ENCODE measurements around the gene GRHPR.

DNA sequence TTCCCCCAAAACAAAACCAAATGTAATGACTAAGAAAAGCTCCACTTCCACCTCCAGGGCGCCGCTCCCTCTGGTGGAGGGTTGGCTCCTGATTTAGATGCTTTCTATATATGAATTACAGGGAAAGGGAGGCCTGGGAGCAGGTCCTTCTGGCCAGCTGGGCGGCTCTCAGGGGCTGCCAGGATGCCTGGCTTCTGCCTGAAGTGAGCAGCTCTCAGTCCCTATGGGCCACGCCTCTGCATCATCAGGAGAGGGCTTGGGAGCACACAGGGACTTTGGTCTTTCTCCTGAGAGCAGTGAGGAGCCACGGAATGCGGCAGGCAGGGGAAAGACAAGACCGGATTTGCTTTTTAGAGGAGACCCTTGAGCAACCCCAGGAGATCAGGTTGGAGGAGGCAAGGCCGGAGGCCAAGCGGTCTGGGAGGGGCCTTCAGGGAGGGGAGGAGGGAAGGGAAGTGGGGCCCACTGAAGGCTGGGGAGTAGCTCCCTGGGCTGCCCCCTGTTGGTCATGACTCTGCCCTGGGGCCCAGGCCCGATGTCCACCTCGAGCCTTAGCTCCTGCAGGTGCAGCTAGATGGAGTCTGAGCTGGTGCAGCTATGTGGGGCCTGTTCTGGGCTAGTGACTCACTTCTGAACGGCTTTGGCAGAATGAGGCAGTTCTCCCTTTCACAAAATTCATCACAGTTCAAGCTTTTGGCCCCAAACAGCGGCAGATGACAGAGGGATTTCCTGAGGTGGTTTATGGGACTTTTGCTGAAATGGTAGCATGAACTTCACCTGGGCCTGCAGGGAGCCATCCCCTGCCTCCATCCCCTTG lies 11.3 kb upstream of the GRHPR start:
- TF ChIP-seq, protein P1, sequence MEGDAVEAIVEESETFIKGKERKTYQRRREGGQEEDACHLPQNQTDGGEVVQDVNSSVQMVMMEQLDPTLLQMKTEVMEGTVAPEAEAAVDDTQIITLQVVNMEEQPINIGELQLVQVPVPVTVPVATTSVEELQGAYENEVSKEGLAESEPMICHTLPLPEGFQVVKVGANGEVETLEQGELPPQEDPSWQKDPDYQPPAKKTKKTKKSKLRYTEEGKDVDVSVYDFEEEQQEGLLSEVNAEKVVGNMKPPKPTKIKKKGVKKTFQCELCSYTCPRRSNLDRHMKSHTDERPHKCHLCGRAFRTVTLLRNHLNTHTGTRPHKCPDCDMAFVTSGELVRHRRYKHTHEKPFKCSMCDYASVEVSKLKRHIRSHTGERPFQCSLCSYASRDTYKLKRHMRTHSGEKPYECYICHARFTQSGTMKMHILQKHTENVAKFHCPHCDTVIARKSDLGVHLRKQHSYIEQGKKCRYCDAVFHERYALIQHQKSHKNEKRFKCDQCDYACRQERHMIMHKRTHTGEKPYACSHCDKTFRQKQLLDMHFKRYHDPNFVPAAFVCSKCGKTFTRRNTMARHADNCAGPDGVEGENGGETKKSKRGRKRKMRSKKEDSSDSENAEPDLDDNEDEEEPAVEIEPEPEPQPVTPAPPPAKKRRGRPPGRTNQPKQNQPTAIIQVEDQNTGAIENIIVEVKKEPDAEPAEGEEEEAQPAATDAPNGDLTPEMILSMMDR (conservative IDR thresholded peaks at IDR 0.05 in 1 of 2, IDR thresholded peaks at IDR 0.05 in 1 of 2; ENCODE audit: extremely low read depth in 1 of 2, insufficient read depth in 1 of 2, low read depth in 1 of 2, low read length in 2 of 2), result peak; percentile 24 to 40
- TF ChIP-seq EZH2 (IDR thresholded peaks at IDR 0.05; ENCODE audit: borderline replicate concordance, low read length), result no peak
